HPDE6-E6E7 (cell line): ENCODE measurements around the gene NCS1.
"Not testable (repeated sequence)": the region's sequence is repeated elsewhere in the genome, so short reads cannot be mapped to it uniquely, and the experiment has no call there.

Experiments used
- DNase-seq: peaks from one replicate; pipeline ENCODE4 v3.0.0; 2011; ENCODE audit warnings: missing footprints; ENCODE audit errors: extremely low spot score

NCS1 gene

DNA sequence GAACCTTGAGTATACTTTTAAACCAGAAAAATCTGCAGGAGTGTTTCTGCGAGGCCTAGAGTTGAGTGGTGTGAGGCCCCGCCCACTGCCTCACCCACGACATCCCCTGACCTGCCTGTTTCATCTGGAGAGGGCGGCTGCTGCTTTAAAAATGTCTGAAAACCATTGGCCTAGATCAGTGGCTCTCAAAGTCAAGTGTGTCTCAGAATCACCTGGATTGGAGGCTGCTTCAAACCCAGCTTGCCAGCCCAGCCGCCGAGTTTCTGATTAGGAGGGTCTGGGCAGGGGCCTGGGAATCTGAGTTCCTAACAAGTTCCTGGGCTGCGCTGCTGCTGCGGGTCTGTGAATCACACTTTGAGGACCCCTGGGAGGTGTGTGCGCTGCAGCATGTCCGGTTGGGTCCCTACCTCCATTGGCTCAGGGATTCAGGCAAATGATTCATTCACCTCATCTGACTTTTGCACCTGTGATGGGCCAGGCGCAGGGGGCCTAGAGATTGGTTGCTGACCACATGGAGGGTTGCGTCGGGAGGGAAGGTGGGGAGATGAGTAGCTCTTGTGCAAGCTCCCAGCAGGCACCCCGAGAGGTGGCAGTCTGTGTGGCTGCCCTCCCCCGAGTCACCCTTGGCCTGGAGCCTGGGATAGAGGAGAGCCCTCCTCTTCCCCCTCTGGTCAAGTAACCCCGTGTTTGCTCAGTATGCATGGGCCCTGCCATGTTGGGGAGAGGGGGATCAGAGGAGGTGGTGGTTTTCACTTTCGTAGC lies 65.7 kb downstream of the NCS1 start:
- DNase-seq = no peak

DNA sequence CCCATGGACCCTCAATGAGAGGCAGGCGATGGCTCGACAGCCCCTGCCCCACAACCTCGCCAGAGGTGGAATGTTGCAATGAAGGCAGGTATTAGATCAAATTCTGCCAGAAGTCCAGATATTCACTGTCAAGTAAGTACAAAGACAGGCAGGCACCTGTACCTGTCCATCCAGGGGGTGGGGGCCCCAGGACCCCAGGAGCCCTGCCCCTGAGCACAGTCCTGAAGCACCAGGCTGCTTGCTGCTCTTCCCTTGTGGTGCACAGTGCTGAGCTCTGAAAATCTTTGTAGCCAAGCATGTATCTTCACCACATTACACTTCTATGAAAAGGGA lies 67.1 kb downstream of the NCS1 start:
- DNase-seq = no peak

DNA sequence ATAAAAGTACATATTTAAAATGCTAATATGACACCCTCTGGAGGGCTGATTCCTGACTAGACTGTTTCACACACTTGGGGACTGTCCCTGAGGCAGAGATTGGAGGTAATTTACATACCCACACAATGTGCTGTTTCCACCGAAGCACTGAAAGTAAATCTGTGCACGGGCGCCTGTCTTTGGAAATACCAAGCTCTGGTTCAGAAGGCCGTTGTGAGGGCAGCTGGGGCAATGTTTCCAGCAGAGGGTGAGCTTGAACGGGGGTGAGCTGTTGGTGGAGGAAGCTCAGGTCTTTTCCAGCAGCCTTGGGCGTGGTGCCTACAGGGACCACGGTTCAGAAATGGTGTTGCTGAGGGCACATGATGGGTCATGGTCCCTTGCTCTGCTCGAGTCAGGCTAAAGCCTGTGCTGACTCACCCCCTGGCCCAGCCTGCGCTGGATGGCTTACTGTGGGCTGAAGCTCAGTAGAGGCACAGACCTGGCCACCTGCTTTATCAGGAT lies 67.6 kb downstream of the NCS1 start:
- DNase-seq = no peak

DNA sequence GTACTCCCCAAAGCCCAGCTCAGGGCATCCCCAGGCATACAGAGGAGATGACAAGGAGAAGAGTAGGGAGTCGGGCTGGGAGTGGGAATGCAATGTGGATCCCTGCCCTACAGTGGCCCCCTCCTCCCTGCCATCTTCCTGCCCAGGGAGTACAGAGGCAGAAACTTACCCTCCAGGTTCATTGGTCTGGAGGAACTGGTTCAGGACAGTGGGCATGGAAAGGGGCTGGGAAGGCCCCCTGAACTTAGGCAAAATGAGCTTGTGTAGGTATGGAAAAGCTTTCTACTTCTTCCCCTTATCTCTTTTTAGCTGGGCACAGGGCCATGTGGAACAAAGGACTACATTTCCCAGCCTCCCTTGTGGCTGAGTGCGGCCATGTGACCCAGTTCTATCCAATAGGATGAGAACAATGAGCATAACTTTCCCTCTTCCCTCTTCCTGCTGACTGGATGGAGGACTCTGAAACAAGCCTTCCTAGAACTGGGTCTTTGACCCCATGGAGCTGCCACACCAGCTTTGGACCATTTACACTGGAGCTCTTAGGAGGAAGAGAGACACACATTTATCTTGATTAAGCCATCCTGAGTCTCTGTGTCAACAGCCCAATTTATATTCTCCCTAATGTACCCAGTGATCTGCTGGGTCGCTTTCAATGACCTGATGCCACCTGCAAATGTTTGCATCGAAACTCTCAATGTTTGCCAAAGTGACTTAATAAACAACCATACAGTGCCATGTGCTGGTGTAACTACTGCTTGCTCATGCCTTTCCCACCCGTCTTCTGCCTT lies 68.4 kb downstream of the NCS1 start:
- DNase-seq = peak; percentile 40

DNA sequence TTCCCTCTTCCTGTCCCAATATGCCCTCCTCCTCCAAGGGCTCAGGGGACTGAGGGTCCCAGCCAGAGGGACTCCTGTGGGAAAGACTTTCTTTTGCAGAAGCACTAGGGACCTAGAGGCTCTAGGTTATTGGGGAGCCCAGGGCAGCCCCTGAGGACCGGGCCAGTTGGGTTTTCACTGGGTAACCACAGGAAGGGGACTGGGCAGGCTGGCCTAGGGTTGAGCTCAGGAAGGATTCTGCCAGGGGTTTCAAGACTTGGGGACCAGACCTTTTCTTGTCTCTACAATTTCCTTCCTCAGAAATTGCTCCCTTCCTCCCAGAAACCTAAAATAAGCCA lies 69.0 kb downstream of the NCS1 start:
- no peak for DNase-seq

DNA sequence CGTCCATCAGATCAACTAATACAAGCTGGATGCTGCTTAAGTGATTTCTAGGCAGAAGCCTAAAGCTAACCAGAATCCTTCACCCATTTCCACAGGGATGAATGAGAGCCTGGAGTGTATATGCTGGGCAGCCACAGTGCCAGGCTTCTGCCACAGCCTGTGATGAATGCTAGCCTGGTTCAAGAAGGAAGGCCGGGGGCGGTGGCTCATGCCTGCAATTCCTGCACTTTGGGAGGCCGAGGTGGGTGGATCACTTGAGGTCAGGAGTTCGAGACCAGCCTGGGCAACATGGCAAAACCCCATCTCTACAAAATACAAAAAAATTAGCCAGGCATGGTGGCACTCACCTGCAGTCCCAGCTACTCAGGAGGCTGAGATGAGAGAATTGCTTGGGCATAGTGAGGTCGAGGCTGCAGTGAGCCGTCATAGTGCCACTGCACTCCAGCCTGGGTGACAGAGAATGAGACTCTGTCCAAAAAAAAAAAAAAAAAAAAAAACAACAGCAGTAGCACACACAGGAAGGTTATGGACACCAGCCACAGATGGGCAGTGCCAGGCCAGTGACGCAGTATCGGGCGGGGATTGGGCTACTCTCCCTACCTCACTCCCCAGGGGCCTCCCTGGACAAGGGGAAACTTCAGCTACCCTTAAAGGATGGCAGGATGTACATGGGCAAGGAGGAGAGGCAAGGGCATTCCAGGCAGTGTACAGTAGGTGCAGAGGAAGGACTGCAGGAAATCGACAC lies 70.2 kb downstream of the NCS1 start:
- DNase-seq = no peak

DNA sequence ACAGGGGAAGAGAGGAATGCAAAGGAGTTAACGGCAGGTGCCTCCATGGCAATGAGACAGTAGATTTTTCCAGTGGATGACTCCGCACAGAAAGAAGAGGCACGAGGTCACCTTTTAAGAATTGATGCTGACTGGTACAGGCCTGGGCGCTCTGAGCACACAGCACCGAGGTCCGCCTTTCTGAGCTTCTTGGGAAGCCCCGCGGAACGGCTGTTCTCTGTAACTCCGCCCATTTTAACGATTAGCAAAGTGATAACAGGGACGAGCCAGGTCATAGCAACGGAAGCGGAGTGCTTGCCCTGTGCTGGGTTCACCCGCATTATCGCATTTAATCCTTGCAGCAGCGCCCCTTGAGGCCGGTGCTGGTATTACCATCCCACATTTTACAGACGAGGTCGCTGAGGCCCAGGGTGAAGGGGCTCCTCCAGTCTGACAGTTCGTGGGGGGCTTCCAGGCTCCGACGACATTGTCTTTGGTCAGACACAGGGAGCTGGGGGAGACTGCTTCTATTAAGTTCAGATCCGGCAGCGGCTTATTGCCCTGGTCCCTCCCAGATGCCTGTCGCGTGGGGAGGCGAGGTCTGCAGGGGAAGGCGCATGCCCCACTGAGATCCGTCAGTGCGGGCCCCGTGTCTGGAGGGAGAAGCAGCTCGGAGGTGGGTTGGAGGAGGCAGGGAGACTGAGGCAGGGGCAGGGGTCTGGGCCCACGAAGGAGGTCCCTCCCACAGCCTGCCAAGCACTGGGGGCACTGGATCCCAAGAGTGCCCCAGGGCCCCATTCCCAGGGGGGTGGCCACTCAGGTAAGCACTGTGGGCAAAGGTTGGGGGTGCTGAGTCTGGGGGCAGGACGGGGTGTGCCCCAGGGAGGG lies 71.0 kb downstream of the NCS1 start:
- peak; percentile 64 for DNase-seq

DNA sequence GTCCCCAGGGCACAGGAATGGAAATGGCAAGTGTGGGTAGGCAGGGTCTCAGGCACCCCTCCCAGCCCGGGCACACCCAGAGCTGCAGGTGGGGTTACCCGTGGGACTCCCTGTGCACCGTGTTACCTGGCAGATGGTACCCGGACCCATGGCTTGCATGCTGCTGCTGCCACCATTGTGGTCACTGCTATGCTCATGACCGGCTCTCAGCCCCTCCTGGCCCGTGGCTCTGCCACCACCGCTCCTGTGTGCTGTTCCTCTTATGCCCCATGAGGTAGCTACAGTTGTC lies 71.6 kb downstream of the NCS1 start:
- DNase-seq = no peak

DNA sequence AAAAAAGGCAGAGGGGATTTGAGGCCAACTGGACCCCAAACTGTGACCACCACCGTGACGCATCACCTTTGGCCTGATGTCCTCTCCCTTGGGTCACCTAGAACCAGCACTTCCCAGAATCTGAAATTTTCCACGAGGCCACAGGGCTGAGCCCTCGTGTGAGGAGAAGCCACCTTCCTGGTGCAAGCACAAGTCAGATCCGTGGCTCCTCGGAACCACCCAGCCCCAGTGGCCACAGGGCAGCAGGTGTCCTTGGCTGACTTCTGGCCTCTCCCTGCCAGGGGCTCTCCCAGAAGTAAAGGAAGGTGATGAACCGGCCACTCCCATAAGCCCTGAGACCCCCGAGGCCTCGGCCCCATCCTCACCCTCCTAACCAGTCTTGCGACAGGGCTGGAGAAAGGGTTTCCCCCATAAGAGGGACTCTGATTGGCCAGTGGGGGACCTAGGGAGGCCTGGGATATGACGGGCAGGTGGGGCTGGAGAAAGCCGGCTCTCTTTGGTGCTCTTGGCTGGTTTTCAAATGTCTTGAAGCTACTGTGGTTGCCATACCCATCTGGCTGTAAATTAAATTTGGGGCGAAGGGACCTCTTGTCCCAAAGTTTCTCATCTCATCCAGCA lies 72.5 kb downstream of the NCS1 start:
- no peak for DNase-seq

DNA sequence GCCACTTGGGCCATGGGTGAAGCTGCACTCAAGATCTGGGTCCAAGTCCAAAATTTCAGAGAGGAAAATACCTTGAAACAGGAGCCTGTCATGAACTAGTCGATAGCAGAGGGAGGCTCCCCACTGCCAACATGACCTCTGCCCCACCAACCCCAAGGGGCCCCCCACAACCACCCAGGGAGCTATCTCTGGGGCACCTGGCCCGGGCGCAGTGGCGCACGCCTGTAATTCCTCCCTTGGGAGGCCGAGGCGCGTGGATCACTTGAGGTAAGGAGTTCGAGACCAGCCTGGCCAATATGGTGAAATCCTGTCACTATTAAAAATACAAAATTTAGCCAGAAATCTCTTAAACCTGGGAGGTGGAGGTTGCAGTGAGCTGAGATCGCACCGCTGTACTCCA lies 73.3 kb downstream of the NCS1 start:
- DNase-seq = no peak

DNA sequence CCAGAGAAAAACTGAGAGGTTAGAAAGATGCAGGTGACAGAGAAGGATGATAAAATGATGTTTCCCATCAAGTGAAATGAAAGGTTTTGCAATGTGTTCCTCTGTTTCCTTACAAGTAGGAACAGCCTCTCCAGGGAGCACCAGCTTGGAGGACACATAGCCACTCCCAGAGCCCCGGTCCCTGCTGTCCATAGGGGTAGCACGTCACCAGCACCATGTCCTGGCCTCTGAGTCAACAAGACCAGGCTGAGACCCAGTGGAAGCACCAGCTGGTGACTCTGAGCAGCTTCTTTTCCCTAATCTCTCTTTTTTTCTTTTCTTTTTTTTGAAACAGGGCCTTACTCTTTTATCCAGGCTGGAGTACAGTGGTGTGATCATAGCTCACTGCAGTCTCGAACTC lies 73.9 kb downstream of the NCS1 start:
- no peak for DNase-seq

DNA sequence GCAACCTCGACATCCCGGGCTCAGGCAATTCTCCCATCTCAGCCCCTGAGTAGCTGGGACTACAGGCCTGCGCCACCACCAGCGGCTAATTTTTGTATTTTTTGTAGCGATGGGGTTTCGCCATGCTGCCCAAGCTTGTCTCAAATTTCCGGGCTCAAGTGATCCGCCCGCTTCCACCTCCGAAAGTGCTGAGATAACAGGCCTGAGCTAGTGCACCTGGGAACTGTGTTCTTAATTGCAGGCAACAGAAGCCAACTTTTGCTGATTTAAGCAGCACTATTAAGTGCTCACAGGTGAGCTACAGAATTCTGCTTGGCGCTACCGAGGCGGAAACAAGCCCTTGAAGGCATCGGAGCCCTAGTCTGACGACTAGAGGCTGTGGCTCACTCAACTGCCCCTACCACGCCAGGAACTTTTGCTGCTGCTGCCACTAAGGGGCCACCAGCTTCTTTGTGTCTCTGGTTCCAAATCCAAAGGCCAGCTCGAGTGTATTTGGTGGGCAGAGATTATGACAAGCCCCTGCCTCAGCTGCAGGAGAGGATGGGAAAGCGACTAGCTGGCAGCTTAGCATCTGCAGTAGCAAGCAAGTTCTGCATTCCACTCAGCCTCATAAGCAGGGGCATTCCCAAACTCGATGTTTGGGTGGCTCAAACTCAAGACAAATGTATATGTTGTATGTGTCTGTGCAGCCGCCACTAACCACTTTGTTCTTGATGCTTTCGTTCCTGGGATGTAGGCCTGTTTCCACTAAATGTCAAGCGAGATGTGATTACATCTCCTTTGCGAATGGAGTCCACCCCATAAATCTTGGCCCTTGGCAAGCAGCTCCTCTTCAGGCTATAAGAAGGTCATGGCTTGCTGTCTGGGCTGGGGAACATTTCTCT lies 82.8 kb downstream of the NCS1 start:
- DNase-seq = no peak

DNA sequence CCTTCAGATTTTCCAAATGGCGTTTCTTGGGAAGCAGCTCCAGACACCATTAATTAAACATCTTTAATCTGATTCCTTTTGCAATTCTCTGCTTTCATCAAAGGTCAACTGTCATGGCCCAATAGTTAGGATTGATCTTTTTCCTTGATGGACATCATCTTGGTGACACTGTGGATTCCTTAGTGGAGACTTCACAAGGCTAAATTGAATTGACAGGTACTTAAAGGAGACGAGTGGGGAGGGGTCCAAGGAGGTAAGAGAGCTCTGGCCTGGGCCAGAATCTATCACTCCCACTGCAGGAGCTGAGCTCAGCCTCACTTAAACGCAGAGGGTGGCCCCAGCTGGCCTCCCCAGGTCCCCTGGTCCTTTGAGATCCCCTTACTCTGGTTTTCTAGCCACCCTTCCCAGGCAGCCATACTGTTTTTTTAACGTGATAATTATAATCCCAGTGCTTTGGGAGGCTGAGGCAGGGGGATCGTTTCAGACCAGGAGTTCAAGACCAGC lies 83.5 kb downstream of the NCS1 start:
- no peak for DNase-seq

DNA sequence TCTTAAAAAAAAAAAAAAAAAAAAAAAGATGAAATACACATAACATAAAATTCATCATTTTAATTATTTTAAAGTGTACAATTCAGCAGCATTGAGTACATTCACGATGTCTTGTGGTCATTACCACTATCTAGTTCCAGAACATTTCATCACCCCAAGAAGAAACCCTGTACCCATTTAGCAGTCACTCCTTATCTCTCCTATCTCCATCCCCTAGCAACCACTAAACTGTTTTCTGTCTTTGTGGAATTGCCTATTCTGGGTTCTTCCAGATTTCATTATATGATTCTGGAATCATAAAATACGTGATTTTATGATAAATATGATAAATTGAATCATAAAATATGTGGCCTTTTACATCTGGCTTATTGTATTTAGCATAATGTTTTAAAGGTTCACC lies 84.4 kb downstream of the NCS1 start:
- no peak for DNase-seq

DNA sequence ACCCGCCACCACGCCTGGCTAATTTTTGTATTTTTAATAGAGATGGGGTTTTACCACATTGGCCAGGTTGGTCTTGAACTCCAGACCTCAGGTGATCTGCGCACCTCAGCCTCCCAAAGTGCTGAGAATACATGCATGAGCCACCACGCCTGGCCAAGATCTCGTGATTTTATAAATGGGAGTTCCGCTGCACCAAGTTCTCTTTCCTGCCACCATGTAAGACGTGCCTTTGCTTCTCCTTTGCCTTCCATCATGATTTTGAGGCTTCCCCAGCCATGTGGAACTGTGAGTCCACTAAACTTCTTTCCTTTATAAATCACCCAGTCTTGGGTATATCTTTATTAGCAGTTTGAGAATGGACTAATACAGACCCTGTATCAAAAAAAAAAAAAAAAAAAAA lies 85.9 kb downstream of the NCS1 start:
- DNase-seq = not testable (repeated sequence)

DNA sequence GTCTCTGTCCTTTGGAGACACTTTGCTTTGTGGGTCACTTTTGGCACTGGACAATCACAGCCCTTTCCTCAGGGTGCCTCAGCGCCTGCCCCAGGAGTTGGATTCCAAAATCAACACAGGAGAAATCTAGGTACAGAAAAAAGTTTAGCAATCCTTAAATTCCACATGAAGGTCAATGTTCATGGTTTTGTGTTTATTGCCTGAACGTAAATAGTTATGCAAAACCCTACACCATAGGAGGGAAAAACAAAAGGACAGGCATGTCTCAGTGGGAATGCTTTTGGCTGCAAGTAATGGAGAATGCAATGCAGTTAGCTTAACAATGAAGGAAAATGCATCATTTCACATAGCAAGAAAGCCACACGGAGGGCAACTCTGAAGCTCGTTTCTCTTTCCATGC lies 86.8 kb downstream of the NCS1 start:
- no peak for DNase-seq

DNA sequence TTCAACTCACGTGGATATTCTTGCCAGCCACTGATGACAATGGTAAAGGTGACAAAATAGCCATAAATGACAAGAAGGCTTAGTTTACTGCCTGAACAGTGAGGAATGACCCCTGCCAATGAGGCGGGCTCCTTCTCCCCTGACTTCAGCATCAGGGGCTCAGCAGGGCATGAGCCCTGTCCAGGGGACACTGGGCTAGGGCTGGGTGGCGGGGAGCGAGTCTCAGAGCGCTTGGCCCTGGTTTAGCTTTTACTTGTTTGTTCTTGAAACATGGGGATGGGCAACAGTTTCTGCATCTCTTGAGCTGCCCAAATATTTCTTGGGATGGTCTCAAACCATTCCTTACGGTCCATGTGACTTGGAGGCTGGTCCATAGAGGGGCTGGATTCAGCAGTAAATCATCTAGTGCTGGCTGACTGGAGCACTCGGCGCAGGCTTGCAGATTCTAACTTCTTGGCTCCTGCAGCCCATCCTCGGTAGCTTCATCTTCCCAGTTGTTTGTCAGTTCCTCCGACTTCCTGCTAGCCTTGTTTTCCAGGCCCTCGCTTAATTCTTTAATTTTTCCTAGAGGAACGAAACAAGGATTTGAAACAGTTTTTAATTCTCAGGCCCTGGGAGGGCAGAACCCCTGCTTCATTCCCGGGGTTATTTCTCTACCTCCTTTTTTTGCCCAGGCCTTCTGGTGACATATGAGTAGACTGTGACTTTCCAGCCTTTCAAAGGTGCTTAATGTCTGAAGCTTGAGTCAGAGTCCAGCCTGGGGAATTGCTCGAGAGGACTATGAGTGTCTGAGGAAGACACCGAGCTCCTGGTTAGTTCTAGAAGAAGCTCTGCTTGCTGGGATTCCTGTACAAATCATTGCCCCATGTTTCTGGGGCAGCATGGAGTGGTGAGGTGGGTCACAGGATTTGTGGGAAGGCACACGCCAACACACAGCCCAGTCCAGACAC lies 88.9 kb downstream of the NCS1 start:
- no peak for DNase-seq

DNA sequence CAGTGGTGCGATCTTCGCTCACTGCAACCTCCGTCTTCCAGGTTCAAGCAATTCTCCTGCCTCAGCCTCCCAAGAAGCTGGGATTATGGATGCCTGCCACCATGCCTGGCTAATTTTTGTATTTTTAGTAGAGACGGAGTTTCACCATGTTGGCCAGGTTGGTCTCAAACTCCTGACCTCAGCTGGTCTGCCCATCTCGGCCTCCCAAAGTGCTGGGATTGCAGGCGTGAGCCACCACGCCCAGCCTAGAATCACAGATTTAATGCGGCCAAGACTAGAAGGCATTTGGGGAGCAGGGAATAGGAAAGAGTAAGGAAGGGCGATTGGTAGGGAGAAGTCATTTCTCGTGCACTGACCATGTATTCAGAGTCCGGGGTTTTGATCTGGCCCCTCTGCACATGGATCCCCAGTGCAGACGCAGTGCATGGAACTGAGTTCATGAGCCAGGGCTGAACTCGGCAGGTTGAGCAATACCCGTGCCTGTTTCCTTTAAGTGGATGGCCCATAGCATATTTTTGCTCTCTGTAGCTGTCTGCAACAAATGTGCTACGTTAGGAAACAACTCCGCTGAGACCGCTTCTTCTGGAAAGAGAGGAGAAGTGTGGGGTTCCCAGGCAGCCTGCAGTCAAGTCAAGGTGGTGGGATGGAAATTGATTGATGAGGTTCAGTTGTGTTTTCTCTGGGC lies 90.0 kb downstream of the NCS1 start:
- DNase-seq = no peak

DNA sequence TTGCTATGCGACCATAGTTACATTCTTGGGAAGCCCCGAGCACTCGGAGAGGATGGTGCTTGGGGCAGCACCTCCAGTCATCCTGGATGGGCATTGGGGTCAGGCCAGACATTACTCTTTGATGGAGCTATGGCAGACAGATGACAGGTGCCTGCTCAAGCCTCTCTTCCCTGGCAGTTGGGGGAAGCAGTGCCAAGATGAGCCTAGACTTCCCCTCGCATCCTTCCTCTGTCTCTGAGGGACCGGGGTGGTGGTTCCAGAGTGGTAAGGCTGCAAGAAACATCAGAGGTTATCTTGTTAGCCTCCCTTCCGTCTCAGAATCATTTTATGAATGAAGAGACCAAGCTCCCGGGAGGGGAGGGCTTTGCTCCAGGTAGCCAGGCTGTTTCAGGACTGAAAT lies 90.6 kb downstream of the NCS1 start:
- no peak for DNase-seq
